HG02870 (cell line): ENCODE measurements around the gene CD276.
"Not testable (repeated sequence)": the region's sequence is repeated elsewhere in the genome, so short reads cannot be mapped to it uniquely, and the experiment has no call there.

Experiments used
- ATAC-seq: cut with Tn5 transposase; IDR thresholded peaks from one replicate; pipeline ENCODE4 v1.9.1; 2021; ENCODE audit warnings: mild to moderate bottlenecking, moderate library complexity; ENCODE audit not compliant: unreplicated experiment

The CD276 gene

DNA sequence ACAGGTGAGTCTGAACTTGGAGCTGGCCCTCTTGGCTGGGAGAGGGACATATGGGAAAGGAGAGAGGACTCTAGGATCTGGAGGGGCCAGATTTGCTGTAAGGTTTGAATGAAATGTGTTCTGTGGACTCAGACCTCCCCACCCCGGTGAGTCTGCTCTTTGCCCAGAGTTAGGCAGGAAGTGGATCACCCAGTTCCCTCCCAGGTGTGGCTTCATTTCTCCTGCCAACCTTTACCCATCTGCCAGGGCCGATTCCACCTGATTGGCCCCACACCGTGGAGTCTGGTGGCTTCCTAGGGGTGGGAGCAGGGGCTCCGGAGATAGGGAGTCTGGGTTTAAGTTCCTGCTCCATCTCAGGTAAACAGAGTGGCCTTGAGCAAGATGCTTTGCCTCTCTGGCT lies 25.5 kb downstream of the CD276 start:
- ATAC-seq = no peak

GRCh38 chr15:73710321-73710720 lies 26.1 kb downstream of the CD276 start:
- ATAC-seq = no peak

- ATAC-seq = no peak
These were observed 27.3 kb downstream of the CD276 start for GRCh38 chr15:73711526-73711925.

DNA sequence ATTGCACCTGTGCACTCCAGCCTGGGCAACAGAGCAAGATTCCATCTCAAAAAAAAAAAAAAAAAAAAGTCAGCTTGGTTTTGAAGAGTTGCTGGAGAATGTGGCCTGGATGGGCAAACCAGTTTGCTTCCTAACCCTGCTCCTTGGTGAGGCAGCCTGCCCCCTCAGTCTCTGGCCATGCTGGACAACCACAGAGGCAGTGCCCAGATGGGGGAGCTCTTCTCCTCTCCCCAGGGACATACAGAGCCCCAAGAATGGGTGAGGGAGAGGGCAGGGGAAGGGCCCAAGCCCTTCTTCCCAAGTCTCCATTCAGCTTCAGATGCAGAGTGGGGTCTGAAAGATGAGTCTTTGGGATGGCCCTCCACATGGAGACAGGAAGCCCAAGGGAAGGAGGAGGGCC lies 27.9 kb downstream of the CD276 start:
- no peak for ATAC-seq

DNA sequence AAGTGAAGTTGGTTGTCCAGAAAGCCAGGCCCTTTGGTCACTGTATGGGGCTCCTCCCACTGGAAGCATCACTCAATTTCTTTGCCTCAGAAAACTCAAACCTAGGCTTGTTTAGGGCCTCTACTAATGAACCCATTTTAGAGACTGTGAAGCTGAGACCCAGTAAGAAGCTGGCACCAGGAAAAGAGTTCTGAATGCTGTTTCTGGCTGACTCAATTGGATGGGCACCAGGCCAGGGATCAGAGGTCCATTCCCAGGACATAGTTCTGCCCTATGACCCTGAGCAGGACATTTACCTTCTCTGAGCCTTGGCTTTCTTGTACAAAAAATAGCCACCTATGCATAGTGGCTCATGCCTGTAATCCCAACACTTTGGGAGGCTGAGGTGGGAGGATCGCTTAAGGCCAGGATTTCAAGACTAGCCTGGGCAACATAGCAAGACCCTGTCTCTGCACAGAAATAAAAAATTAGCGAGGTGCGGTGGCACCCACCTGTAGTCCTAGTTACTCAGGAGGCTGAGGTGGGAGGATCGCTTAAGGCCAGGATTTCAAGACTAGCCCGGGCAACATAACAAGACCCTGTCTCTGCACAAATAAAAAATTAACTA lies 30.6 kb downstream of the CD276 start:
- ATAC-seq = no peak

DNA sequence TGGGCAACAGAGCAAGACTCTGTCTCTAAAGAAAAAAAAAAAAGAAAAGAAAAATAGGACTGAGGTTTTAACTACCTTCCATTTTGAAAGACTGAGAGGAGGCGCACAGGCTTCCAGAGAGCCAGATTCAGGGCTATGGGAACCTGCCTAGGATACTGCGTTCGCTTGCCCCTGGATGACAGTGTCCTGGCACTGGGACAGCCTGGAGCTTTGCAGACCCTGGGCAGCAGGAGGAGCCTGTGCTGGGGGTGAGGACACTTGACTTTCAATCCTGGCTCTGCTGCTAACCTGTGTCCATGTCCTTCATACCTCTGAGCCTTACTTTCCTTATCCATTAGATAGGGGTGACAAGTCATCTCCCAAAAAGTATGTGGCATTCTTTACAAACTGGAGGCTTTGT lies 31.2 kb downstream of the CD276 start:
- ATAC-seq = no peak

DNA sequence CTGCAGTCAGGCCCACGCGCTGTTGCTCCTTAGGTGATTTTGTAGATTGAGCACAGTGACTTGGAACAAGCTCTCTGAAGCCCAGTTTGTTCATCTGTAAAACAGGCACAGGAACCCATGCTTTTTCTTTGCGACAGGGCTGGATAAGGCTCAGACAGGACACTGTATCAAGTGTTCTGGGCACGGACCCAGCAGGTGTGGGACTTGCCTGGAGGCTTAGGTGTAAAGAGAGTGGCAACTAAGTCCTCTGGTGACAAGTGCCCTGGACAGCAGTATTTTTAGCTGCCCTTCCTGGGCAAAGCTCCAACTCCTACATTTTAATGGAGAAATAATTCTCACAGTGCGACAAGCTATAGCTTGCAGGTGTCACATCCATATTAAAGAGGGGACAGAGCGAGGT lies 32.2 kb downstream of the CD276 start:
- no peak for ATAC-seq

DNA sequence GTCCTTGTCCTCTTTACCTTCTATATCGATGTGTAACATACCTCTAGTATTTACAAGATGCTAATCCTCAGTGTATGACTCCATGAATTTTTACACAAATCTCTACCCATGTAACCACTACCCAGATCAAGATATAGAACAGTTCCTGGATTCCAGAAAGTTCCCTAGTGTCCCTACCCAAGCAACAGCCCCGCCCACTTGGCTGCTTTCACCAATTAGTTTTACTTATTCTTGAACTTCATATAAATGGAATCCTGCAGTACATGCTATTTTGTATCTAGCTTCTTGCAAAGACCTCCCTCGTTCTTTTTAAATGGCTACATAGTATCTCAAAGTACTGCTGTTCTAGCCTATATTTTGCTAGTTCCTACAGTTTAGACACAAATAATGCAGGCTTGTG lies 33.0 kb downstream of the CD276 start:
- ATAC-seq = no peak

DNA sequence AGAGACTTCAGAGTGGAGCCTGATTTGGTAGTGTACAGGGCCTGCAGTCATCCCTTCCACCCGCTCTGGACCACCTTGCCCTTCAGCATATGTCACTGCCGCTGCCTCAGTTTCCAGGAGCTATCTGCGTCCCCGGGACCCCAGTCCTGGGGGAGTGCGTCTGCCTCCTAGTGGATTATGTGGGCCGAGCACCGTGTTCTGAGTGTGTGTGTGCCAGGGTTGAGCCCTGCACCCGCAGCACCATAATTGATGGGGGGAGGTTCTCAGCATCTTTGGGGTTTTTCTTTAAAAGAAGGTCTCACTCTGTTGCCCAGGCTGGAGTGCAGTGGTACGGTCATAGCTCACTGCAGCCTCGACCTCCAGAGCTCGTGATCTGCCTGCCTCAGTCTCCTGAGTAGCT lies 33.6 kb downstream of the CD276 start:
- no peak for ATAC-seq

GRCh38 chr15:73718694-73719093 lies 34.5 kb downstream of the CD276 start:
- ATAC-seq = no peak

DNA sequence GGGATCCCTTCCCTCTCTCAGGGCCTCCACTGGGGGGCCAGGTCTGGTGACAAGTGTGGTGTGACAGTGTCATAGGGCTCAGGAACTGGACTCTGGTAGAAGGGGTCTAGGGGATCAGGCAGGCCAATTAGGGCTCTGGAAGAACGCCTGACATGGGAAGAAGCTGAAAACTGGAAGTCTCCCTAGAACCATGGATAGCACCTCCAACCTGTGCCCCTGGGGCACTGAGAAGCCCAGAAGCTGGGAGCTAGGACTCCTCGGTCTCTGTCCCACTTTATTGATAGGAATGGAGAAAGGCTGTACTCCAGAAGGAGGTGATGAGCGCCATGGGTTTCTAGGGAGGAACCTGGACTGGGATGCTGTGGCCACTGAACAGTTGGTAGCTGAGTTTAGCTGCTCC lies 38.2 kb downstream of the CD276 start:
- ATAC-seq = no peak

GRCh38 chr15:73723191-73723590 lies 39.0 kb downstream of the CD276 start:
- no peak for ATAC-seq

- no peak for ATAC-seq
These were observed 40.0 kb downstream of the CD276 start for GRCh38 chr15:73724212-73724611.

- ATAC-seq = no peak
These were observed 43.3 kb downstream of the CD276 start for GRCh38 chr15:73727330-73727976.

DNA sequence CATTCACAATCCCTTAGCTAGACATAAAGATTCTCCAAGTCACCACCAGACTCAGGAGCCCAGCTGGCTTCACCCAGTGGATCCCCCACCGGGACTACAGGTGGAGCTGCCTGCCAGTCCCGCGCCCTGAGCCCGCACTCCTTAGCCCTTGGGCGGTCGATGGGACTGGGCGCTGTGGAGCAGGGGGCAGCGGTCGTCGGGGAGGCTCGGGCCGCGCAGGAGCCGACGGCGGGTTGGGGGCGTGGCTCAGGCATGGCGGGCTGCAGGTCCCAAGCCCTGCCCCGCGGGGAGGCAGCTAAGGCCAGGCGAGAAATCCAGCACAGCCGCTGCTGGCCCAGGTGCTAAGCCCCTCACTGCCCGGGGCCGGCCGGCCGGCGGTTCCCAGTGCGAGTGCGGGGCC lies 47.9 kb downstream of the CD276 start:
- not testable (repeated sequence) for ATAC-seq

DNA sequence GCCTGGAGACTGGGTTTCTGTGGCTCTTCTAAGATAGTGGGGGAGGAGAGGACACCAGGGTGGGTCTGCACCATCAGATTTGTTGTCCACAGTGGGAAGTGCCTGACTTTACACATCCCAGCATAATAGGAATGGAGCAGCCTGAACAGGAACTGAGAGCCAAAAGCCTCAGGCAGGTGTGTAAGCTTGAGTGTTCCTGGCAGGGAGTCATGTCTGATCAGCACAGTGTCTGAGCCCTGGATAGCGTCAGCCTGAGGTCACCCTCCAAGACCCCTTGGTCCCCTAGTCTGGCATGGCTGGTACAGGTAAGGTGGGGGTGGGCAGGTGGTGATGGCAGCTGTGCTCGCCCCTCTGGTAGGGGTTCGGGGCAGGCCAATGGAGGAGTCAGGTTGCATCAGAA lies 48.7 kb downstream of the CD276 start:
- no peak for ATAC-seq

DNA sequence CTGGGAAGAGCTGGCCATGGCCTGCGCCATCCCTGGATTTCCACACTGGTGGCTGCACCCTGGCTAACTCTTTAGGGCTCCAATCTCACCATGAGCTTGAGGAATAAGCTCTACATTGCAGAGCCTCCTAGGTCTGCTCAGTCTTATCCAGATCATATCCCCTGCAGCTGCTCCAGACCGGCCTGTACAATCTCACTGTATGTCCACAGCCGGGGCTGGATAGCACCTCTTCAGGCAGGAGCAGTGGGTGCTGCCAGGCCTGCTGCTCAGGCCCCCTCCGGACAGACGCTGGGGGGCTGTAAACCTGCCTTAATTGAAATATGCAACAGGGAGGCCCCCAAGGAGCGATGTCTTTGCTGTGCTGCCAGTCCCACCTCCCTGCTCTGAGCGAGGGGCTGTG lies 53.4 kb downstream of the CD276 start:
- ATAC-seq = no peak

- ATAC-seq = no peak
These were observed 56.2 kb downstream of the CD276 start for GRCh38 chr15:73740152-73741048.

GRCh38 chr15:73741321-73741836 lies 57.2 kb downstream of the CD276 start:
- no peak for ATAC-seq

DNA sequence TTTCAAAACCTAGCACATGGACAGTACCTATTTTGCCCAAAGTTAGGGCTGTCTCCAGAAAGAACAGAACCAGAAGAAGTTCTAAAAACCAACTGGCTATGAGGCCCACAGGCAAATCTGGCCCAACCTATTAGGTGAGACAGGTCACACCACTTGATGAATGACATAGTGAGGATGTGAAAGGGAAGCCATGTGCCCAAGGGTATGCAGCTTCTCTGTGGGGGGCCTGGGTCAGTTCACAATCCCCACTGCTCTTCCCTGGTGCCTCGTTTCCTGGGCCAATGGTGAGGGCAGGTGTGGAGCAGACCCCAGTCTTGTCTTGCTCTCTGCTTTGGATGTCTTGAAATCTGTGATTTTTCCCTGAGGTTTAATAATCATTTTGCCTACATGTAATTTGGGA lies 60.1 kb downstream of the CD276 start:
- no peak for ATAC-seq

GRCh38 chr15:73745073-73745472 lies 60.9 kb downstream of the CD276 start:
- ATAC-seq = no peak

DNA sequence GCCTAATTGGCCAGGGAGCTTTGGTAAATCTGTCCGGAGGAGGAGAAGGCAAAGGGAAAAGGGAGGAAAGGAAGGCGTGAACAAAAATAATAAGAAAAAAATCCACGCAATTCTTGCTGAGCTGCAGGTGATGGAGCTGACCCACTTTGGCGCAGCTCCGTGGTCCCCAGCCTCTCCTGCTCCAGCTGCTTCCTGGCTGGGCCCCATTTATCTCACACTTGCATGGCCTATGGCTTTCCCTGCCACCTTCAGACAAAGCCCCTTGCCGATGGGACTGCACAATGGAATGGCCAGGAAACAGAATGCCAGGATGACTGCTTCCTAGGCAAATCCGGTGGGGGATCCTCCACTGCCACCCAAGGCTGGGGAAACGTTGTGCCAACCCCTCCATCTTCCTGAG lies 62.1 kb downstream of the CD276 start:
- ATAC-seq = no peak
